ENCODE data around the gene CASP6.
"Not testable (repeated sequence)": the region's sequence is repeated elsewhere in the genome, so short reads cannot be mapped to it uniquely, and the experiment has no call there.

Gene CASP6

DNA sequence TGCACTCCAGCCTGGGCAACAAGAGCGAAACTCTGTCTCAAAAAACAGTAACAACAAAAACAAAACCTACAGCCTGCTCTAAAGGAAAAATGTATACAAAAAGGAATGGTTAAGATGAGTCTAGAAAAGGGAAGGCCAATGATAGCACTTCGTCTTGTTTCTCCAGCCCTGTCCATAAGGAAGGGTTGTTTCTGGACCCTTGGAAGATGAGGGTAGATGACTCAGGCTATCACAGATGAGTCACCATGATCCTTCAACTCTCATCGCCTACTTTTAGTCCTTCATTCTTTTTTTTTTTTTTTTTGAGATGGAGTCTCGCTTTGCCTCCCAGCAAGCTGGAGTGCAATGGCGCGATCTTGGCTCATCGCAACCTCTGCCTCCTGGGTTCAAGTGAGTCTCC, 17.8 kb upstream of the CASP6 start:
- DNase-seq: no peak

DNA sequence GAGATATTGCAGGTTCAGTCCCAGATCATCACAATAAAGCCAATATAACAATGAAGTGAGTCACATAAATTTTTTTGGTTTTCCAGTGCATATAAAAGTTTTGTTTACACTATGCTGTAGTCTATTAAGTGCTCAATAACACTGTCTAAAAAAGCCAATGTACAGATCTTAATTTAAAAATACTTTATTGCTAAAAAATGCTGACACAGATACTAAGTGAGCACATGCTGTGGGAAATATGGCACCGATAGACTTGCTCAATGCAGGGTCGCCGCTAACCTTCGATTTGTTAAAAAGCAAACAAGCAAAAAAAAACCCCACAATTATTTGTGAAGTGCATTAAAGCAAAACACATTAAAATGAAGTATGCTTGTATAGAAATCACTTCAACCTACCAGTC, 16.4 kb upstream of the CASP6 start:
- DNase-seq: no peak

DNA sequence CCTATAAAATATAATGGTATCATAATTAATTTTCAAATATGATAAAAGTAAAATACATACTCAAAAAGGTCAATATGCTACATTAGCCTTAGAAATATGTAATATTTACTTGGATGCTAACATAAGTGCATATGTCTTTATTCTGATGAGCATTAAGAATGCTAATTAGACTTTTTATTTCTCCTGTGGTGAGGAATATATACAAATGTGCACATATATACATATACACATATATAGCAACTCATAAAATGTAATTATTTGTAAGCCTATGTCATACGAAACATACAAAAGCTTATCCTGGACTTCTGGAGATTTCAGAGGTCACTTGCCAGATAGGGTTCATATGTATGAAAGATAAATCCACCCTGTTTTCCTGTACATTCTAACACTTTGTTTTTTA, 15.5 kb upstream of the CASP6 start:
- no peak for DNase-seq

DNA sequence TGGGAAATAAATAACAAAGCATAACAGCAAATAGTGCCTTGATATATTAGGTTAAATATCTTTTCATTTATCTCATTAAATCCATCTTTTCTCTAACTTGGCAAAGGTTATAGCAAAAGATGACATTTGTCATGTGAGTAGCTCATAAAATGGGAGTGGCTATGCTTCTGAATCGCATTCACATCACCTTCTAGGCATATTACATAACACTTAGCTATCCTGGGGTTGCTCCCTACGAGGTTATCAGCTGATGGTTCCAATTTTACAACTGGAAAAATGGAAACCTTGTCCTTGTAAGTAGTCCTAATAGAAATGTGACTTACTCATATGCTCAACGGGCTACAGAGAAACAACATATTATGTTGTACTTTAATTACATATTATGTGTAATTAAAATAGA, 10.3 kb upstream of the CASP6 start:
- no peak for DNase-seq

DNA sequence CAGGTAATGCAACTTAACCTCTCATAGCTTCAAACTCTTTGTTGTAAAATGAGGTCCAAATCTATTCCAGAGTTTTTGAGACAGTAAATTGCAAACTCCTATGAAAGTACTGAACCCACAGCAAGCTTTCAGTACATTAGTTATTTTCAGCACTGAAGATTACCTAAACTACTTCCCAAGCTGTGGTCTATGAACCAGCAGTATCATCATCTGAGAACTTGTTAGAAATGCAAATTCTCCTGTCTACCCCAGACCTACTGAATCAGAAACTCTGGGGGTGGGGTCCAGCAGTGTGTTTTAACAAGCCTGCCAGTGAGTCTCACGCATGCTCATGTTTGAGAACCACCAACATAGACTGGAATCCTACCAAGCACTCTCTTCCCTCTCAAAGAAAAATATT, 5.7 kb upstream of the CASP6 start:
- DNase-seq: no peak

DNA sequence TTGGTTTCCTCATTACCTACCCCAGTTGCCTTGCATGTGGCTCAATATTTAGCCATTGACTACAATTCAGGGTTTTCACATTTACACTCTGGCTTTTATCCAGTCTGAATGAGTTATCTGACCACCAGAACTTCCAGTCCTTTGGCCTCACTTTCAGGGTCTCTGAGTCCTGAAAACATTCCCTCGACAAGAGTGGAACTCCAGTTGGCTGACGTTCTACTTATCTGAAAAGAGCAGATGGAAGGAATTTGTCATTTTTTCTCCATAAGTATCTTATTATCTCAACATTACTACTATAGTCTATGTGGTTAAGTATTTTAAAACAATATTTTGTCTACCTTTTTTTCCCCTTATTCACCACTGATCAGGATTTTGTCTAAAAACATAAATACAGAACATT, 5.2 kb upstream of the CASP6 start:
- DNase-seq: no peak

DNA sequence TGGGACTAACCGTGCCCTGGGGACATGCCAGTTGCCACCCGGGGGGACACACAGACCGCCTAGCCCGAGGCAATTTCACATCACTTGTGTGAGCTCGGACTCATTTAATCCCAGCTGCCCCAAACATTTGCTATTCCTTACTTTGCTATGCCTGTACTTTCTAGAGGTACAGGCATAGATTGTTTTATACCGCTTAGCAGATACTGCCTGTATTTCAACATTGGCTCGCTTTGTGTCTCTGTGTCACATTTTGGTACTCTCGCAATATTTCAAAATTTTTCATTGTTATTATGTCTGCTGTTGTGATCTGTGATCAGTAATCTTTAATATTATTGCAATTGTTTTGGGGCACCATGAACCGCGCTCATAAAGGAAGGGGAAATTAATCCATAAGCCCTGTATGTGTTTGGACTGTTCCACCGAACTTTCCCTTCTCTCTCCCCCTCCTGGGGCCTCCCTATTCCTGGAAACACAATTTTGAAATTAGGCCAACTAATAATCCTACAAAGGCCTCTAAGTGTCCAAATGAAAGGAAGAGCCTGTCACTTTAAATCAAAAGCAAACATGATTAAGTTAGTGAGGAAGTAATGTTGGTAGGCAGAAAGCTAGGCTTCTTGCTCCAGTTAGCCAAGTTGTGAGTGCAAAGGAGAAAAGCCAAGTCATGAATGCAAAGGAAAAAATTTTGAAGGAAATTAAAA, 568 bp upstream of the CASP6 start:
- DNase-seq: no peak

DNA sequence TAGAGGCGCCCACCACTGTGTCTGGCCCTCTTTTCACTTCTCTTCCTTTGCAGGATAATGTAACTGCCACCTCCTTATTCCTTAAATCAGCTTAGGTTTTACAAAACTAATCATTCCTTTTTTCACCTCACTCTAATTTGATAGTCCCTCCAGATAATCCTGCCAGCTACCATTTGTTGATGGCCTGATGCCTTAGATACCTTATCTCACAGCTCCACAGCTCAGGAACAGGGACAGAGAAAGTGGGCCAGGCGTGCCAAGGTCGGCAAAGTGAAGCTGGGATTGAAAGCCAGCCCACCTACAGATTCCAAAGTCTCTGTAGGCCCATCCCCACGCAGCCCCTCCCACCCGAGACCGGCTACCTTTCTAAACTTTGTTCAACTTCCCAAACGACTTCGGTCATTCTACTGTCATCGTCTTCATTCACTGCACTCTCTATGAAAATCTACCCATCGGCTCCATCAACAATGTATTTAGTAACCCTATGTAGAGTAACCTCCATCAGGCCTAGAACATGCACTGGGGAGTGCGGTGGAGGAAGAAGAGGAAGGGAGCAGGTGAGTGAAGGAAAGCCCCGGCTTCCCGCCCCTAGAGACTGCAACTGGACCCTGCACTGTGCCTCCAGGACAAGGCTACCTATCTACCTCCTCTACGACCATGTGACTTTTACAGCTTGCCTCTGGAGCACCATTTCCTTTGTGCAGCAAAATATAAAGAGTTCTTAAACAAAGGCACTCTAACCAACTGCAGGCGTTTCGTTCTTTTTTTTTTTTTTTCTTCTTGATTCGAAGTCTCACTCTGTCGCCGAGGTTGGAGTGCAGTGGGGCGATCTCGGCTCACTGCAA, 1.5 kb downstream of the CASP6 start:
- no peak for DNase-seq

DNA sequence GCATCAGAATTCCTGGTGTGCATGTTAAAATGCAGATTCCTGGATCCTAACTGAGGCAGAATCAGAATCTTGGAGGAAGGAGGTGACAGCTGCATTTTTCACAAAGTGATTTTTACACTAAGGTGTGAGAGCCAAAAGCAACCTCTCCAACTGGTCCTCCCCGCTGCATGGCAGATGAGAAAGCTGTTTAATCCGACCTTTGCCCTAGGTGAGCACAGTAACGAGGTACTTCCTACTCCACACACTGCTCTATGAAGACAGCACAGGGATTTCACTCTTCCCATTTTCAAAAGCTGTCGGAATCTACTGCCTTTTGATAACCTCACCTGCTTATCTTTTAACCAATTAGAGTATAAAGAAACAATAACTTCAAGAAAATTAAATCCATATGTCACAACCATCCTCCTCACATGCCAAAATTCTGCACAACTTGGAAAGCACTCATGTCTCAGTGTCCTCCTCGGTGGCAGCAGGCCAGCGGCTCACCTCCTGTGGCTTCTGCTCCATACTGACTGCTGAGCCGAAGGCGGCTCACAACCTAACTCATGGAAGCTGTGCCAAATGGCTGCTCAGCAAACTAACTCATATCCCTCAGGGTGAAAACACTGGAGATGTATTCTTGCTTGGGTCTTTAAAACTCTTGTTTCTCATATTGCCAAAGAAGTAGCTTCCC, 3.6 kb downstream of the CASP6 start:
- no peak for DNase-seq

DNA sequence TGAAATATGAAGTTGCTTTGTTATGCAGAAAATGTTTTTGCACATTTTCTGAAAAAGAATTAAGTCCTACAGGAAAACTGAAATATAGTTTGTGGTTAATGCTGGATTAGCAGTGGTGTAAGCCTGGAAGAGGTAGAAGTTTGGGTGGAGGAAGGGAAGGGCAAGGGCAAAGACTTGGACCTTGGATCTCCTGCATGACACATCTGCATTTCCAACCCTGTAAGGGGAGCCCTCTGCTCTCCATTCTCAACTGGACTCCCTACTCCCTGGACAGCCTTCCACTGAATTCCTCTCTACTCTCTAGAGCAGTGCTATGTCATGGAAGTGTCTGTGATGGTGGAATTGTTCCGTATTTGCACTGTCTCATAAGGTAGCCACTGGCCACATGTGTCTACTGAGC, 4.6 kb downstream of the CASP6 start:
- no peak for DNase-seq

DNA sequence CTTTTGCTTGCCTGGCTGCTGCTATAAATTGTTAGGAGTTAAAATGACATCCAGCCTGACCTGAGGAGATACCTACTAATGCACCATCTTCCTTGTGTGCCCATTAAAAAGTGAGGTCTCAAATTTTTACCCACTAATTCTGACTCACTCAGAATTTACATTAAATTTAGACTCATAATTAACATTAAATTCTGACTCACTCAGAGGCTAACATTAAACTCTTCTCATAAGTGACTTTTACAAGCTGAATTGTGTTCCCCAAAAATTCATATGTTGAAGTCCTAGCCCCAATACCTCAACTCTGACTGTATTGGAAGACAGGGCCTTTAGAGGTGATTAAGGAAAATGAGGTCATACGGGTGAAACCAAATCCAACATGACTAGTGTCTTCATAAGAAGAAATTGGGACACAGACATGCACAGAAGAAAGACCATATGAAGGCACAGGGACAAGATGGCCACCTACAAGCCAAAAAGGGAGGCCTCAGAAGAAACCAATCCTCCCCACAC, 11.8 kb downstream of the CASP6 start:
- no peak for DNase-seq

DNA sequence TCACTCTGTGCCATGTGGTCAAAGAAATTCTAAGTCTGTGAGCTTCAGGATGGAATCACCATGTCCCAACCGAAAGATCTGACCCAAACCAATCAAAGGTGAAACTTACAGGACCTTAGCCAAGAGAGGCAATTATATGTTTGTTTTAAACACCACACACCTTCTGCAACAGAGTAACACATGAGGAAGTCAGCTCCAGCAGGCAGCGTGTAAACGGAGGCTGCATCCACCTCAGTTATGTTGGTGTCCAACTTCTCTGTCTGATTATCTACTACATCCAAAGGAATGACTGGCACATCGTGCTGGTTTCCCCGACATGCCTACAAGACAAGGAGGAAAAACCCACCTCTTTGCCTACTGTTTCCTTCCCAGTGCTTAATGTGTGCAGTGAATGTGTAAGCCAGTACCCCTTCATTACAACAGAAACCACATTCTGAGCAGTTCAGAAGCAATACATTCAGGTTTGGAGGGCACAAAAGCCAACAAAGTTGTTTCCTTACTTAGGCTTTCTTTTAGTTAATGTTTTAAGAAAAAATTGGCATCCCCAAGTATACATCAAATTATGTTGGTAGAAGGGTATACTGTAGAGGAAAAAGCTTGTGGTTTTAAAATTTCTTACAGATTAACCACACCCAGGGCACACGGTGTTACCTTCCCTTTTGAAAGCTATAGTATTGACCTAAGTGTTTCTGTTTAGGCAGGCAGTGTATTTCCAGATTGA, 12.4 kb downstream of the CASP6 start:
- DNase-seq: no peak

DNA sequence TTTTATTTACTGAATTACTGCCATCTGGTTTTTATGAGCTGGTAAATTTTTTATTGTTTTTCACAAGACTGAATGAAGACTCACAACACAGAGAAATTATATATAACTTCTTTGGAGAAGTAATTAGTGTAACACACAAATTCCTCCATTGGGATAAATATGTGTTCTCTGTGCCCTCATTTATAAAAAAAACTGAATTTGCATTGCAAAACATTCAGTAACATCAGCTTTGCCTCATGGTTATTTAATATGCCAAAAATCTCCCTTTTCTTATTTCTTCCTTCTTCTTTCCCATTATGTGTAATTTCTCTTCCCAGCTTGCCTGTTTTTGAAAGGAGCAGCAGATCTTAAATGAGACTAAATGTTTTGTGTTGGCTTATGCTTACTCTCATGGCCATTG, 18.5 kb downstream of the CASP6 start:
- DNase-seq: no peak

DNA sequence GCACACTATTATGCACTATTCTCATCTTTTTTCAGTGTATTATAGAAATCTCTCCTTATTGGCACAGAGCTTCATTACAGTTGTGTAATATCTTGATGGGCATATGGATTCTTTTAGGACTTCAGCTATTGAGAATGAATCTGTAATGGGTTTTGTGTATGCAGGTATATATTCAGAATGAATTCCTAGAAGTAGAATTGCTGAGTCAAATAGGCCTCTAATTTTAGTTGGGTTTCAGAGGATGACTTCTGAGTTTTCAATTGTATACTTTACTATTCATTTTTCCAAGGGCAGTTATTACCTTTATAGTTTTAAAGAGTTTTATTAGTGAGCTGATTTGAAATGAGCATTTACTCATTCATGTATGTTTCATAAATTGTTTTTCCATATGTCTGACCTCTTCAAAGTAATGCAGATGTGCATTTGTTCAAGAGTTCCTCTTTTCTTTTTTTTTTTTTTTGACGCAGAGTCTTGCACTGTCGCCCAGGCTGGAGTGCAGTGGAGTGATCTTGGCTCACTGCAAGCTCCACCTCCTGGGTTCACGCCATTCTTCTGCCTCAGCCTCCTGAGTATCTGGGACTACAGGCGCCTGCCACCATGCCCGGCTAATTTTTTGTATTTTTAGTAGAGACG, 19.5 kb downstream of the CASP6 start:
- no peak for DNase-seq

DNA sequence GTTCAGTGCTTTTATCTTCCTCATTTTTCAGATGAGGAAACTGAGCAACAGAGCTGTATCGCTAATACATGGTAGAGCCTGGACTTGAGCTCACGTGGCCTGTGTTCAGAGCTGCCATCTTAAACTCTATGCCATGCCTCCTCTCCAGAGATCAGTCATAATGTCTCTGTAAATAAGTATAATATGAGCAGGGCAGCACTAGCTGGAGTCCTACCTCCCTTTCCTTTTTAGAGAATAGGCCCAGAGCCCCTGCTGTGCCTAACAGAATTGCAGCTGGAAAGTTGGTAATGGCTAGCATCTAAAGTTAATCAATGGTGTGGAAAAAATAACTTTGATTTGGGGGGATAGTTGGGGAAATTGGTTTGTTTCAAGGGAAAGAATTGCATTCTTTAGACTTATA, 20.4 kb downstream of the CASP6 start:
- no peak for DNase-seq

DNA sequence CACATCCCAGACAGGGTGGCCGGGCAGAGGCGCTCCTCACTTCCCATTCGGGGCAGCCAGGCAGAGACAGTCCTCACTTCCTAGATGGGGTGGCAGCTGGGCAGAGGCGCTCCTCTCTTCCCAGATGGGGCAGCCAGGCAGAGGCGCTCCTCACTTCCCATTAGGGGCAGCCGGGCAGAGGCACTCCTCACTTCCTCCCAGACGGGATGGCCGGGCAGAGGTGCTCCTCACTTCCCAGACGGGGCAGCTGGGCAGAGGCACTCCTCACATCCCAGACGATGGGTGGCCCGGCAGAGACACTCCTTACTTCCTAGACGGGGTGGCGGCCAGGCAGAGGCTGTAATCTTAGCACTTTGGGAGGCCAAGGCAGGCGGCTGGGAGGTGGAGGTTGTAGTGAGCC, 24.3 kb downstream of the CASP6 start:
- DNase-seq: not testable (repeated sequence)

DNA sequence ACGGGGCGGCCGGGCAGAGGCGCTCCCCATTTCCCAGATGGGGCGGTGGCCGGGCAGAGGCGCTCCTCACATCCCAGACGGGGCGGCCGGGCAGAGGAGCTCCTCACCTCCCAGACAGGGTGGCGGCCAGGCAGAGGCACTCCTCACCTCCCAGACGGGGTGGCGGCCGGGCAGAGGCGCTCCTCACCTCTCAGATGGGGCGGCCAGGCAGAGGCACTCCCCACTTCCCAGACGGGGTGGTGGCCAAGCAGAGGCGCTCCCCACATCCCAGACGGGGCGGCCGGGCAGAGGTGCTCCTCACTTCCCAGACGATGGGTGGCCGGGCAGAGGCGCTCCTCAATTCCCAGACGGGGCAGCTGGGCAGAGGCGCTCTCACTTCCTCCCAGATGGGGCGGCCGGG, 24.8 kb downstream of the CASP6 start:
- DNase-seq: not testable (repeated sequence)

DNA sequence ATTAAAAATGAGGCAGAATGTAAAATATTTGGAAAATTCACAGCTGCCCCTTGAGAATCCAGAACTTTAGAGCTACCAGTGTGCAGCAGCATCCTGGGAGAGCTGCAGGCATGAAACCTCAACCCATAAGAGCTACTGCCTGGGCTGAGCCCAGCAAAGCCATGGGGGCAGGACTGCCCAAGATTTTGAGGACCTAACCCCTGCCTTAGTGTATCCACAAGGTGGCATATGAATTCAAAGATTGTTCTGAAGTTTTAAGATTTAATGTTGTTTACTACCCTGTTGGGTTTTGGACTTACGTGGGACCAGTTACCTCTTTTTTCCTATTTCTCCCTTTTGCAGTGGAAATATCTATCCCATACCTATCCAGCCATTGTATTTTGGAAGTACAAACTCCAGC, 26.4 kb downstream of the CASP6 start:
- no peak for DNase-seq

DNA sequence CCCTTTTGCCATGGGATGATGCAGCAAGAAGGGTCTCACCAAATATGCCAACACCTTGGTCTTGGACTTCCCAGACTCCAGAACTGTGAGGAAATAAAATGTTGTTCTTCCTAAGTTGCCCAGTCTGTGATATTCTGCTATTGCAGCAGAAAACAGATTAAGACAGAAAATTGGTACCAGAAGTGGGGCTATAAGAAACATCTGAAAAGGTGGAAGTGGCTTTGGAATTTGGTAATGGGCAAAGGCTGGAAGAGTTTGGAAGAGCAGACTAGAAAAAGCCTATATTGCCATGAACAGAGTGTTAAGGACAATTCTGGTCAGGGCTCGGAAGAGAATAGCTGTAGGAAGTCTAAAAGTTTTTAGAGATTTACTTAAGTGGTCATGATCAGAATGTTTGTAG, 27.4 kb downstream of the CASP6 start:
- DNase-seq: no peak

DNA sequence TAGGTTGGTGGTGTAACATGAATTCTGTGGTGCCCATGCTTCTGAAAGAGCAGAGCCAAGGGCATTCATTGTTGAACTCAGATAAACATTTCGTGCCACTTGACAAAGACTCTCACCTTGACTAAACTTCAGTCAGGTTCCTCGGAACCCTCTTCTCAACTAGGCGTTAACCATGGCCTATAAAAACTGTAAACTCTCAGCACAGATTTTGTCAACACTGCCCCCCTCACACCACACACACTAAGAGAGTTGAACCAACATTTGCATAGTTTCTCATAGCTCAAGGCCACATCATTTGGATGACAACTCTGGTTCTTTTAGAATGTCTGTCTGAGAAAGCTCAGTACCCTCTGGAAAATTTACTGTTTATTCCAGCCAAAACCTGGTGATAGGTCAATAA, 28.1 kb downstream of the CASP6 start:
- DNase-seq: no peak

DNA sequence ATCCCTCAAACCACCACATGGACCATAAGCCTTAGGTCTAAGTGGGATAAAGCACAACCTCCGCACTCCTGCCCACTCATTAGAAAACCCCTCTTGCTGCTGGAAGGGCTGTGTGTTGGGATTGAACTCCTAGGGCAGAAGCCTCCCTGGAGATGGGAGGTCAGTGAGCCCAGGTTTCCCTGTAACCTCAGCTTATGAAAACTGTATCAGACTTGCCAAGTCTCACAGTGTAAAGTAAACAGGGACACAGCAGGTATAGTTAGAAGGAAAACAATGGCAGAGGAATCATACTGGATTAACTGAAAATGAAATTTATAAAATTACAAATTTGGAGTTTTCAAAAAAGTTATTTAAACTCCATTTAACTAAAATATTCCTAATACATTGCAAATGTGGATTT, 29.9 kb downstream of the CASP6 start:
- no peak for DNase-seq

All from nucleus accumbens (tissue), 56 donors.